Measurements from ENCODE around the gene SENP3. TPM values are rescaled to one million over a fixed set of nuclear protein-coding genes. Genes with fewer than 3 reads are reported as not detected.

SENP3 gene
- total RNA-seq, result 10 to 100 TPM; 41.8 to 55.3 TPM

DNA sequence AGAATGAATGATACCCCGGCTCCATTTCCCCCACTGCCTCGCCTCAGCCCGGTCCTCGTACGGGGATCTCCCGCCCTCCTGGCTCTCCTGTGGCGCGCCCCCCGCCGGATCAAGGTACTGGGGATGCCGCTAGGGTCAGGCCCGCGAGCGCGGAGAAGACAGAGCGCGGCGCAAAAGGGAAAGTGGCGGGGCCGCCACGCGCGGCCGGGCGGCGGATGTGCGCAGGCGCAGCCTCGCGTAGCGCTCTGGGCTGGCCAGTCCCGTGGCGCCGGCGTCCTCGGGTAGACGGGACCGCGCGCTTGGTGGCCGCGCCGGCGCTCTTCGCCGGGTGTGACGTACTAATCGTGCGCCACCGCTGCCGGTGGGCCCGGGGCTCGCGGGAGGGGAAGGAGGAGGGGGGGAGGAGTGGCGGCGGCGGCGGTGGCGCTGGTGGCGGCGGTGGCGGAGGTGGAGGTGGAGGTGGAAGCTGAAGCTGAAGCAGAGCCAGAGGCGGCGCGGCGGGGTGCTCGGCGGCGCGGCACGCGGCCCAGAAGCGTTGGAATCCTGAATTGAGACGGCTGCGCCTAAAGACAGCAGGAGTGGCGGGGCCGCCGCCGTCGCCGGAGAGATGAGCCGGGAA is at the start of gene SENP3:
TSS of gene SENP3 (plus strand) at position 331 of the 619 bp plus-strand sequence. CDS start 1,158 bp downstream, outside the sequence.
- Mint-ChIP-seq H3K36me3 (ENCODE audit: insufficient read depth in 2 of 2) (peaks cover 5% of the 10 kb centered on the region in 2 donors), H3K27me3 (ENCODE audit: low read depth) (no peaks in the 10 kb centered on the region), H3K9me3 (no peaks in the 10 kb centered on the region), H3K27ac (peak within 1 kb of the TSS; percentile 93), H3K4me1 (ENCODE audit: low read depth) (peaks cover 58% of the 10 kb centered on the region), H3K4me3 (peak within 1 kb of the TSS; percentile 92 to 97)
- ATAC-seq (replicated peaks in 1 of 2) (peak; percentile 89), DNase-seq (peak; percentile 93 to 95)

DNA sequence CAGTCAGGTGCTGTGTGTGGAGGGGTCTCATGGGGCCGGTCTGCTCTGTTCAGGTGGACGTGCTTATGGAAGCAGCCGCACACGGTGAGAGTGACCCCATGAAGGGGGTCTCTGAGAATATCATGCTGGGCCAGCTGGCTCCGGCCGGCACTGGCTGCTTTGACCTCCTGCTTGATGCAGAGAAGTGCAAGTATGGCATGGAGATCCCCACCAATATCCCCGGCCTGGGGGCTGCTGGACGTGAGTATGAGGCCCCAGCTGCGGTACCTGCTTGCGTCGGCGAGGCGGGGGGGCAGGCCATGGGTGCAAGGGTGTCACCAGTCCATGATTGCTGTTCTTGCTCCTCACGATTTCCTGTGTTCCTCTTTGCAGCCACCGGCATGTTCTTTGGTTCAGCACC is 49.6 kb upstream of the SENP3 start:
- no peaks in the 10 kb centered on the region for H3K4me1 Mint-ChIP-seq (ENCODE audit: low read depth)
- no peak overlapping the region for H3K27ac Mint-ChIP-seq
- no peaks in the 10 kb centered on the region for H3K27me3 Mint-ChIP-seq (ENCODE audit: low read depth)
- H3K36me3 Mint-ChIP-seq (ENCODE audit: insufficient read depth in 2 of 2), result peaks cover 12 to 22% of the 10 kb centered on the region in 2 donors
- ATAC-seq (replicated peaks in 1 of 2) (no peak), DNase-seq (no peak)
- no peak overlapping the region for H3K4me3 Mint-ChIP-seq
- H3K9me3 Mint-ChIP-seq, result no peaks in the 10 kb centered on the region

DNA sequence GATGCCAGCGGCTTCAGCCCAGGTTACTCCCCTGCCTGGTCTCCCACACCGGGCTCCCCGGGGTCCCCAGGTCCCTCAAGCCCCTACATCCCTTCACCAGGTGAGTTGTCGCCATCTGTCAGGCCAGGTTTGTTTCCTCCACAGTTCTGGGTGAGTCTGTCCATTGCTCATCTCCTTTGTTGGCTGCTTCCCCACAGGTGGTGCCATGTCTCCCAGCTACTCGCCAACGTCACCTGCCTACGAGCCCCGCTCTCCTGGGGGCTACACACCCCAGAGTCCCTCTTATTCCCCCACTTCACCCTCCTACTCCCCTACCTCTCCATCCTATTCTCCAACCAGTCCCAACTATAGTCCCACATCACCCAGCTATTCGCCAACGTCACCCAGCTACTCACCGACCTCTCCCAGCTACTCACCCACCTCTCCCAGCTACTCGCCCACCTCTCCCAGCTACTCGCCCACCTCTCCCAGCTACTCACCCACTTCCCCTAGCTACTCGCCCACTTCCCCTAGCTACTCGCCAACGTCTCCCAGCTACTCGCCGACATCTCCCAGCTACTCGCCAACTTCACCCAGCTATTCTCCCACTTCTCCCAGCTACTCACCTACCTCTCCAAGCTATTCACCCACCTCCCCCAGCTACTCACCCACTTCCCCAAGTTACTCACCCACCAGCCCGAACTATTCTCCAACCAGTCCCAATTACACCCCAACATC is 48.7 kb upstream of the SENP3 start:
- ATAC-seq (replicated peaks in 1 of 2) (peak in 1 of 2 donors; percentile 12), DNase-seq (no peak)
- H3K4me3 Mint-ChIP-seq, result no peak overlapping the region
- peaks cover 12 to 19% of the 10 kb centered on the region in 2 donors for H3K36me3 Mint-ChIP-seq (ENCODE audit: insufficient read depth in 2 of 2)
- H3K9me3 Mint-ChIP-seq, result no peaks in the 10 kb centered on the region
- H3K27ac Mint-ChIP-seq, result peak overlapping the region; percentile 15
- no peaks in the 10 kb centered on the region for H3K4me1 Mint-ChIP-seq (ENCODE audit: low read depth)
- H3K27me3 Mint-ChIP-seq (ENCODE audit: low read depth), result no peaks in the 10 kb centered on the region

DNA sequence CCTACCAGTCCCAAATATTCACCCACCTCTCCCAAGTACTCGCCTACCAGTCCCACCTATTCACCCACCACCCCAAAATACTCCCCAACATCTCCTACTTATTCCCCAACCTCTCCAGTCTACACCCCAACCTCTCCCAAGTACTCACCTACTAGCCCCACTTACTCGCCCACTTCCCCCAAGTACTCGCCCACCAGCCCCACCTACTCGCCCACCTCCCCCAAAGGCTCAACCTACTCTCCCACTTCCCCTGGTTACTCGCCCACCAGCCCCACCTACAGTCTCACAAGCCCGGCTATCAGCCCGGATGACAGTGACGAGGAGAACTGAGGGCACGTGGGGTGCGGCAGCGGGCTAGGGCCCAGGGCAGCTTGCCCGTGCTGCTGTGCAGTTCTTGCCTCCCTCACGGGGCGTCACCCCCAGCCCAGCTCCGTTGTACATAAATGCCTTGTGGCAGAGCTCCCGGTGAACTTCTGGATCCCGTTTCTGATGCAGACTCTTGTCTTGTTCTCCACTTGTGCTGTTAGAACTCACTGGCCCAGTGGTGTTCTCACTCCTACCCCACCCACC is 47.8 kb upstream of the SENP3 start:
- no peaks in the 10 kb centered on the region for H3K9me3 Mint-ChIP-seq
- ATAC-seq (replicated peaks in 1 of 2), result no peak
- H3K27me3 Mint-ChIP-seq (ENCODE audit: low read depth), result no peaks in the 10 kb centered on the region
- H3K4me1 Mint-ChIP-seq (ENCODE audit: low read depth), result no peaks in the 10 kb centered on the region
- no peak for DNase-seq
- peak overlapping the region; percentile 29 for H3K27ac Mint-ChIP-seq
- no peak overlapping the region for H3K4me3 Mint-ChIP-seq
- H3K36me3 Mint-ChIP-seq (ENCODE audit: insufficient read depth in 2 of 2), result peaks cover 10 to 12% of the 10 kb centered on the region in 2 donors

DNA sequence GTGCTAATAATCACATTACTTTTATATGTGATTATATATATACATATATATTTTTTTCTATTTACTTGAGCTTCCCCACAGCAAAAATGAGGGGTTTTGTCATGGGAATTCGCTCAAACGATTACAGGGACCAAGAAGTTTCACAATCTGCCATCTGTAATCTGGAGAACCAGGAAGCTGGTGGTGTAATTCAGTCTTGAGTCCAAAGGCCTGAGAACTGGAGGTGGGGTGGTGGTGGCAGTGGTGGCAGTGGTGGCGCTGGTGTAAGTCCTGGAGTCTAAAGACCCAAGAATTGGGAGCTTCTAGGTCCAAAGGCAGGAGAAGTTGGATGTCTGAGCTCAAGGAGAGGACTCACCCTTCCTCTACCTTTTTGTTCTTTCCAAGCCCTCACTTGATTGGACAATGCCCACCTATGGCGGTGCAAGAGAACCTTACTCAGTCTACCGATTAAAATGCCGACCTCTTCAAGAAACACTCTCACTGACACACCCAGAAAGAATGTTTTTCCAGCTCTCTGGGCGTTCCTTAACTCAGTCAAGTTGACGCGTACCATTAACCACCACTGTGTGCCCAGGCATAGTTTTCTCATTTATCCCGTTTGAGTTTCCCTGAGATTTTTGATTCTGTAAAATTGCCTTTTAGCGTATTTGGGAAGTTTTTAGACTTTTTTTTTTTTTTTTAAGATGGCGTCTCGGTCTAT is 45.7 kb upstream of the SENP3 start:
- Mint-ChIP-seq H3K27ac (peak overlapping the region; percentile 8), H3K4me3 (no peak overlapping the region), H3K4me1 (ENCODE audit: low read depth) (no peaks in the 10 kb centered on the region), H3K9me3 (no peaks in the 10 kb centered on the region), H3K27me3 (ENCODE audit: low read depth) (no peaks in the 10 kb centered on the region), H3K36me3 (ENCODE audit: insufficient read depth in 2 of 2) (peaks cover 3 to 7% of the 10 kb centered on the region in 2 donors)
- ATAC-seq (replicated peaks in 1 of 2) (no peak), DNase-seq (no peak)

GRCh38 chr17:7523033-7523432 is 38.7 kb upstream of the SENP3 start:
- Mint-ChIP-seq H3K36me3 (ENCODE audit: insufficient read depth in 2 of 2) (peaks cover 0 to 5% of the 10 kb centered on the region in 2 donors), H3K9me3 (no peaks in the 10 kb centered on the region), H3K4me1 (ENCODE audit: low read depth) (peaks cover 6% of the 10 kb centered on the region), H3K27me3 (ENCODE audit: low read depth) (no peaks in the 10 kb centered on the region), H3K4me3 (no peak overlapping the region), H3K27ac (no peak overlapping the region)
- peak; percentile 47 to 53 for DNase-seq
- peak; percentile 65 to 73 for ATAC-seq (replicated peaks in 1 of 2)

GRCh38 chr17:7528842-7529241 is 32.9 kb upstream of the SENP3 start:
- DNase-seq, result no peak
- ATAC-seq (replicated peaks in 1 of 2), result no peak
- Mint-ChIP-seq H3K4me3 (no peak overlapping the region), H3K27ac (no peak overlapping the region), H3K36me3 (ENCODE audit: insufficient read depth in 2 of 2) (peaks cover 0 to 7% of the 10 kb centered on the region in 2 donors), H3K4me1 (ENCODE audit: low read depth) (no peaks in the 10 kb centered on the region), H3K9me3 (peaks cover 0 to 1% of the 10 kb centered on the region in 2 donors), H3K27me3 (ENCODE audit: low read depth) (no peaks in the 10 kb centered on the region)

- Mint-ChIP-seq H3K4me1 (ENCODE audit: low read depth) (no peaks in the 10 kb centered on the region), H3K27ac (no peak overlapping the region), H3K36me3 (ENCODE audit: insufficient read depth in 2 of 2) (peaks cover 0 to 7% of the 10 kb centered on the region in 2 donors), H3K9me3 (peaks cover 0 to 1% of the 10 kb centered on the region in 2 donors), H3K27me3 (ENCODE audit: low read depth) (no peaks in the 10 kb centered on the region), H3K4me3 (no peak overlapping the region)
- DNase-seq, result no peak
- no peak for ATAC-seq (replicated peaks in 1 of 2)
These were observed 31.5 kb upstream of the SENP3 start for GRCh38 chr17:7530023-7530900.

DNA sequence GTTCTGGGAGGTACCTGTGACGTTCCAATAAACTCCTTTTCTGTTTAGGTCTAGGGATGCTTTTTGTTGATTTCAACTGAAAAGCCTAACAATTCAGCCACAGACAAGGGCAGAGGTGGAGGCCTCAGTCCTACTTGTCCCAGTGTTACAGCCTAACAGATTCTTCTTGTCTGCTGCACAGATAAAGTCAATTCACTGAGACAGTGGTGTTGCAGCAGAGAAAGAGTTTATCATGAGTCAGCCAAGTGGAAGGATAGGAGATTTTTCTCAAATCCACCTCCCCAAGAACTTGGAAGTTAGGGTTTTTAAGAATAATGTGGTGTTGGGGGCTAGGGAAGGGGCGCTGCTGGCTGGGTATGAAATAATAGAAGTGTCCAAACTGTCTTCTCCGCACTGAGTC is 23.7 kb upstream of the SENP3 start:
- no peak for DNase-seq
- peaks cover 2 to 3% of the 10 kb centered on the region in 2 donors for H3K9me3 Mint-ChIP-seq

DNA sequence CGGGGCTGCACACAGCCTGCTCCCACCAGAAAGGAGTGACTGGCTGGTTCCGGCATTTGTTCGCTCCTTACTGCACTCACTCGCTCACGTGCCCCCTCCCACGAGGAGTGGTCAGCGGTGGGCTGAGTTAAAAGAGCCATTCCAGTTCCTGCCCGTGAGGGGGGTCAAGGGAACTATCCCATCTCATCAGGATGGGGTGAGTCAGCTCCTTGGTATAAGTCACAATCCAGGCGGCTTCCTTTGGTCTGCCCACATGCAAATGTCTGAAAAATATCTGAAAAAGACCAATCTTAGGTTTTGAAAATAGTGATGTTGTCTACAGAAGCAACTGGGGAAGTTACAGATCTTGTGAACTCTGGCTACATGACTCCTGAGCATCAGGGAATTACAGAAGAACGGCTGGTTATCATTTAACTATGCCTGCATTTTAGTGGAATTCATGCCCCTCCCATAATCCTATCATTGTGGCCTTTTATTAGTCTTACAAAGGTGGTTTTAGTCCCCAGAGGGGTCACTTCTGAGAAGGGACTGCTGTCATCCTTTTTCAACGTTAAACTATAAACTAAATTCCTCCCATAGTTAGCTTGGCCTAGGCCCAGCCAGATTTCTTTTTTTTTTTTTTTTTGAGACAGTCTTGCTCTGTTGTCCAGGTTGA is 22.7 kb upstream of the SENP3 start:
- Mint-ChIP-seq H3K4me3 (no peak overlapping the region), H3K9me3 (peaks cover 2 to 3% of the 10 kb centered on the region in 2 donors), H3K4me1 (ENCODE audit: low read depth) (no peaks in the 10 kb centered on the region), H3K27ac (no peak overlapping the region), H3K27me3 (ENCODE audit: low read depth) (no peaks in the 10 kb centered on the region), H3K36me3 (ENCODE audit: insufficient read depth in 2 of 2) (no peaks in the 10 kb centered on the region)
- ATAC-seq (replicated peaks in 1 of 2), result no peak
- DNase-seq, result no peak

More for the DNA sequence above, 23.7 kb upstream of the SENP3 start:
- no peaks in the 10 kb centered on the region for H3K27me3 Mint-ChIP-seq (ENCODE audit: low read depth)
- H3K4me1 Mint-ChIP-seq (ENCODE audit: low read depth), result no peaks in the 10 kb centered on the region
- no peaks in the 10 kb centered on the region for H3K36me3 Mint-ChIP-seq (ENCODE audit: insufficient read depth in 2 of 2)
- H3K27ac Mint-ChIP-seq, result no peak overlapping the region
- no peak overlapping the region for H3K4me3 Mint-ChIP-seq
- ATAC-seq (replicated peaks in 1 of 2), result no peak

DNA sequence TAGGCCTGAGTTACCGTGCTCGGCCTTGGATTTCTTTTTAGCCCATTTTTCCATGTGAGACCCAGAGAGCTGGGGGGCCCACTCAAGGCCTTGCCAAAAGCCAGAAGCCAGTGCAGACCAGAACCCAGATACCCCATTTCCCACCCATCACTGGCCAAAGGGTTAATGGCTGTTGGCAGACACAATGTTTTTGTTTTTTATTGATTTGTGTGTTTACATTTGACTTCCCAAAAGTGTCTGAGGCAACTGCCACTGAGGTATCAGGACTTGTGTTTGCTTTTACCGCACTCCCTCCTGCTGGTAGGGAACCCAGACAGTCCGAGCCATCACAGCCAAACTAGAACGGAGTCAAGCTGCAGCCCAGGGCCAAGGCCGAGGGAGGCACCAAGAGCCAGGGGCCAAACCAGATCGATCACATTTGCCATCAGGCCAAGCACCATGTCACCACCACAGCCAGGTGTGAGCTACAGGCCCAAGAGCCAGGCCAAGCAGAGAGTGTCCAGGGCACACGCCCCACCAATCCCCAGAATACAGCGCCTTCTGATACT is 20.6 kb upstream of the SENP3 start:
- no peaks in the 10 kb centered on the region for H3K36me3 Mint-ChIP-seq (ENCODE audit: insufficient read depth in 2 of 2)
- H3K4me3 Mint-ChIP-seq, result no peak overlapping the region
- H3K27me3 Mint-ChIP-seq (ENCODE audit: low read depth), result no peaks in the 10 kb centered on the region
- ATAC-seq (replicated peaks in 1 of 2) (no peak), DNase-seq (no peak)
- H3K4me1 Mint-ChIP-seq (ENCODE audit: low read depth), result no peaks in the 10 kb centered on the region
- no peak overlapping the region for H3K27ac Mint-ChIP-seq
- peaks cover 2 to 3% of the 10 kb centered on the region in 2 donors for H3K9me3 Mint-ChIP-seq

DNA sequence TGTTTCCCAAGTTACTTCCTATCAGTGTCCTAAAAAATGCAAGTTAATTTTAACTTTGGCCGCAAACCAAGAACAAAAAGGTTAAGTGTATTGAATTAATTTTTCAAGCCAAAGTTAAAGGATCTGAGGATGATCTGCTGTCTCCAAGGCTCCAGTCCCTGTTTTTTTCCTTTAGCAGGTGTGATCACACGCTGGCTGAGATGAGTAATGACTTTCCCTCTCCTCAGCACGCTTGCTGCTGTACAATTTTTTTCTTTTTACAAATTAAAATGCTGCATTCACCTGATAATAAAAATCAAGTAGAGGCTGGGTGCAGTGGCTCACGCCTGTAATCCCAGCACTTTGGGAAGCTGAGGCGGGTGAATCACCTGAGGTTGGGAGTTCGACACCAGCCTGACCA is 16.8 kb upstream of the SENP3 start:
- no peak overlapping the region for H3K4me3 Mint-ChIP-seq
- peaks cover 20% of the 10 kb centered on the region for H3K4me1 Mint-ChIP-seq (ENCODE audit: low read depth)
- H3K27me3 Mint-ChIP-seq (ENCODE audit: low read depth), result no peaks in the 10 kb centered on the region
- no peaks in the 10 kb centered on the region for H3K36me3 Mint-ChIP-seq (ENCODE audit: insufficient read depth in 2 of 2)
- no peak for DNase-seq
- no peaks in the 10 kb centered on the region for H3K9me3 Mint-ChIP-seq
- no peak for ATAC-seq (replicated peaks in 1 of 2)
- no peak overlapping the region for H3K27ac Mint-ChIP-seq

All from activated T-cell treated with anti-CD3 and anti-CD28 coated beads, Interleukin-2, amount 50 U/mL, for 72 hours (primary cell).